Mucosa of stomach (tissue), 1 donor: ENCODE measurements around the gene ZBTB25.

Experiments
- H3K27me3 ChIP-seq: one replicate; pipeline ENCODE4 v1.7.0; 2013; ENCODE audit warnings: mild to moderate bottlenecking, low read length; ENCODE audit not compliant: control insufficient read depth, insufficient read depth
- H3K36me3 ChIP-seq: one replicate; pipeline ENCODE4 v1.7.0; 2013; ENCODE audit warnings: low read length; ENCODE audit not compliant: control insufficient read depth, insufficient read depth
- H3K4me1 ChIP-seq: one replicate; pipeline ENCODE4 v1.7.0; 2013; ENCODE audit warnings: mild to moderate bottlenecking, low read length; ENCODE audit not compliant: control insufficient read depth, insufficient read depth
- H3K4me3 ChIP-seq: one replicate; pipeline ENCODE4 v1.7.0; 2013; ENCODE audit warnings: low read length
- H3K9ac ChIP-seq: one replicate; pipeline ENCODE4 v1.7.0; 2013; ENCODE audit warnings: mild to moderate bottlenecking, low read length, moderate library complexity
- H3K9me3 ChIP-seq: one replicate; pipeline ENCODE4 v1.7.0; 2013; ENCODE audit warnings: mild to moderate bottlenecking, low read length, moderate library complexity; ENCODE audit not compliant: control insufficient read depth
- donor health status: Pancreatic carcinoma.

ZBTB25 gene

DNA sequence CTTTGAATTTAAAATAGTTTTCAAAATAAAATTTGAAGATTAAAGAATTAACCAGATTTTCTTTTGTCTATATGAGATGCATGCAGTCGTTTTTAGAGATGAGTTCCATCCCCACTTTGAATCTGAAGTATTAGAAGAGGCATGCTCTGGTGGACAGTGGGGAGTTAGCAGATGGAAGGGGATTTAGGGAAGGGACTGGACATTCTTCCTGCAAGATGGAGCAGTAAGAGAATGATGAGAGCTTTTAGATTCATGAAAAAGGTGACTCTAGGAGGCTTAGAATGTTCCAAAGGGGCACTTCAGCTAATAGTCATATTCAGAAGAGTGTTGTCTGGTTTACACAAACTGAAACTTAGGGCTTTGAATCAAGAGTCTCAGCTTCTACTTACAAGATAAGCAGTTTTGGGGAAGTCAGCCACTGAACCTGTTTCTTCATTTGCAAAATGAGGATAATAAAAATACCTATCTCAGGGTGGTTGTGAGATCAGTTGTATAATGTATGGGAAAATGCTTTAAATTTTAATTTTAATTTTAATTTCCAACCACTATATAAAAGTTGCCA, 4.7 kb upstream of the ZBTB25 start:
- peaks cover 11% of the 10 kb centered on the region for H3K4me1 ChIP-seq
- no peaks in the 10 kb centered on the region for H3K27me3 ChIP-seq
- H3K9me3 ChIP-seq: no peaks in the 10 kb centered on the region
- H3K4me3 ChIP-seq: no peak overlapping the region
- no peak overlapping the region for H3K9ac ChIP-seq
- no peaks in the 10 kb centered on the region for H3K36me3 ChIP-seq

DNA sequence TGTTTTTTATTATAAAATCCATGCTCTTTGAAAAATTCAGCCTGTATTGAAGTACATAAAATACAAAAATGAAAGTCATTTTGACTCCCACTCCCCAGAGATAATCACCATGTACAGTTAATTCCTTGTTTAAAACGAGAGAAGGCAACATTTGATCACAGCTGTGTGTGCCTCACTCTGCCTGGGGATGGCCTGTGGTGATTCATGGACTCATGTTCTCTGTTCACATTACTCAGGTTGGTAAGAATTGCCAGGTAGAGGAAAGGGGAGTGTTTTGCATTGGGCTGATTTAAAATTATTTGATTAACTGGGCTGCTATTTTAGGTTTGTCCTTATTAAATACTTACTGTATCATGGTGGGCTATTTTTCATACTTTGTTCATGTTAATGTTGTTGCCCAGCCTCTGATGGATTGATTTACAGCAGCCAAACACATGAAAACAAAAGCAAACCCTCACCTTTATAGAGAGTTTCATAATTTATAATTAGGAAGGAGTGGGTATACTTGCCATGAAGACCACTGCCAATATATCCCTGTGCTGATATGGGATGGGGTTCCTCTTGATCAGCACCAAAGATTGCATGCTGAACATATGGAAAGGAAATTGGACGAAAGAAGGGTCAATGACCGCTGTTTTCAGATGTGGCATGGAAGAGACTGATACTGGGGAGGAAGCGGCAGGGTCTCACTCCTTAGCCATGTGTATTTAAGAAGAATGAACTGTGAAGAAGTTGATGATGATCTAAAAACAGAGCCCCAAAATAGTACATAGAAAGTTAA, 3.9 kb upstream of the ZBTB25 start:
- Histone ChIP-seq H3K9ac (no peak overlapping the region), H3K4me1 (peaks cover 14% of the 10 kb centered on the region), H3K9me3 (no peaks in the 10 kb centered on the region), H3K36me3 (no peaks in the 10 kb centered on the region), H3K4me3 (no peak overlapping the region), H3K27me3 (no peaks in the 10 kb centered on the region)

DNA sequence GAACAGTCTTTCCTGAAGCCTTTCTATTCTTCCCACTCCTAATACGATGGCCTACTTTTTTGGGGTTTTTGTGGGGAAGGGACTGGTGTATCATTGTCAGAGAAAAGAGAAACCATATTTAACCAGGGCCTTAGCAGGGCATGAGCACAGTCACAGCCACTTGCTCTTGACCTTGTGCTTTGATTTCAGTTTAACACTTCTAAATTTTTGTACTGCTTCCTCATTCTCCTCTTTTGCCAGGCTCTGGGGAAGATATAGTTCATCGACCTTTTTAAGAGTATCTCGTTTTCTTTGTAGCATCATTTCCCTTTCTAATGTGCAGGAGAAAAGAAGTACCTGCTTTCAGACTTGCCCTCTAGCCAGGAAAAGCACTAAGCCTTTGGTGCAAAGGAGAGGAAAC, 3.1 kb upstream of the ZBTB25 start:
- no peak overlapping the region for H3K4me3 ChIP-seq
- peak overlapping the region; percentile 41 for H3K9ac ChIP-seq
- no peaks in the 10 kb centered on the region for H3K27me3 ChIP-seq
- H3K36me3 ChIP-seq: no peaks in the 10 kb centered on the region
- H3K4me1 ChIP-seq: peaks cover 22% of the 10 kb centered on the region
- H3K9me3 ChIP-seq: no peaks in the 10 kb centered on the region

DNA sequence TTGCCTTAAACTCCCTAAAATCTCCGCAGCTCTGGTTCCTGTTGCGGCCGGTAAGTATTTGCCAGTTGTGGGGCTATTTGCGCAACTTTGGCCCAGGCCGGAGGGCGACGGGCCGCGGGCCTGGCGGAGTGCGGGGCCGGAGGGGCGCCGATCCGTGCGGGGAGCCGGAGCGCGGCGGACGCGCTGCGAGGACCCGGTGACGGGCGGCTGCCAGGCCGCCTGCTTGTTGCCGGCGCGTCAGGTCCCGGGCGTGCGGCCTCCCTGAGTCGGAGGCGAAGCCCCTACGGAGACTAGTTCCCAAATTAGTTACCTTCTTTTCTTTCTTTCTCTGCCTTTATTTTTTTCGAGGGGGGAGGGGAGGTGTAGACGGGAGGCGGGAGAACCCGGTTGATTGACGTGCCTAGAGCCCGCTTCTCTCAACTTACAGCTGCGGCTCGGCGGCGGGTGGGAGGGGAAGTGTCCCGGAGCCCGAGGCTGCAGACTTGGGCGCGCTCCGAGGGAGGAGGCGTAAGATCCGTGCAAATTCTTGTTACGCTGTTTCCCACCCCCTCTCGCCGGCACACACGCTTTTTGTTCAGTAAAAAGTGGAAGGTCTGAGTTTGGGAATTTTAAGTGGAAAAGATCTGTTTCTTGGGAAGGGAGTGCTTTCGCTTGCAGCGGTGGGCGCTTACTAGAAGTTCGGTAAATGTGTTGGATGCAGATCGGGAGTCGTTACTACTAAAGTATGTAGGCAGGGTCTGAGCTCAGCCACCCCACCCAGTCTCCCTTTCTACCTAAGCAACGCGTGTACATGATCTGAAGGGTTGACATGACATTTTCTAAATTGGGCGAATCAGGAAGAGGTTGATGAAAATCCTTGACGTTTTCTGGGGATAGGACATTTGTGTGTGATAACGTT, 1.5 kb upstream of the ZBTB25 start:
- Histone ChIP-seq H3K4me1 (peaks cover 29% of the 10 kb centered on the region), H3K9ac (peak overlapping the region; percentile 99), H3K9me3 (no peaks in the 10 kb centered on the region), H3K4me3 (peak overlapping the region; percentile 58), H3K27me3 (no peaks in the 10 kb centered on the region), H3K36me3 (no peaks in the 10 kb centered on the region)

DNA sequence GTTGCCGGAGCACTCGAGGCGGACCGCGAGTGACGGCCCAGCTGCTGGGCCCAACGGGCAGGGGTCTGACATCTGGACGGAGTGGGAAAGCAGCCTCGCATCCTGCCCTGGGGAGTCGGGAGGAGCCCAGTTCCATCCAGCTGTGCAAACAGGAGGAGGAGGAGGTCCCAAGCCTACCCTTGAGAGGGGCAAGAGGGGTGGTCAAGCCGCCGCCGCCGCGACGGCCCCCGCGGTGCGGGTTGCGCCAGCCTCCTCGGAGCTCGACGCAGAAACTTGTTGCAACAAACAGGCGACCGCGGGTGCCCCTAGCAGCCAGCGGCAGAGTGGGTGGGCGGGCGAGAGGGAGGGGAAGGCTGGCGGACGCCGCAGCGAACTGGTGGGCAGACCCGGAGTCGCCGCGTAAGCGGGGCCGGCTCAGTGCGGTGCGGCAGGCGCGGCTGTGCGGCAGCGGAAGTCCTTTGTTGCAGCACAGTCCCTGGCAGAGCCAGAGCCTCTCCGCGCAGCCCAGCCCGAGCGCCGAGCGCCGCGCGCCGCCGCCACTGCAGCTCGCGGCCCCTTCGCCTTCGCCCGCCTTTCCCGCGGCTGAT, 765 bp upstream of the ZBTB25 start, which contains the start of gene ZBTB1:
ZBTB1 (plus strand) TSS at position 461 of the 587 bp plus-strand sequence. CDS start 16,735 bp downstream, outside the sequence.
- H3K4me3 ChIP-seq: peak within 1 kb of the TSS; percentile 58
- H3K9ac ChIP-seq: peak within 1 kb of the TSS; percentile 99
- peaks cover 29% of the 10 kb centered on the region for H3K4me1 ChIP-seq
- H3K36me3 ChIP-seq: no peaks in the 10 kb centered on the region
- H3K9me3 ChIP-seq: no peaks in the 10 kb centered on the region
- H3K27me3 ChIP-seq: no peaks in the 10 kb centered on the region

DNA sequence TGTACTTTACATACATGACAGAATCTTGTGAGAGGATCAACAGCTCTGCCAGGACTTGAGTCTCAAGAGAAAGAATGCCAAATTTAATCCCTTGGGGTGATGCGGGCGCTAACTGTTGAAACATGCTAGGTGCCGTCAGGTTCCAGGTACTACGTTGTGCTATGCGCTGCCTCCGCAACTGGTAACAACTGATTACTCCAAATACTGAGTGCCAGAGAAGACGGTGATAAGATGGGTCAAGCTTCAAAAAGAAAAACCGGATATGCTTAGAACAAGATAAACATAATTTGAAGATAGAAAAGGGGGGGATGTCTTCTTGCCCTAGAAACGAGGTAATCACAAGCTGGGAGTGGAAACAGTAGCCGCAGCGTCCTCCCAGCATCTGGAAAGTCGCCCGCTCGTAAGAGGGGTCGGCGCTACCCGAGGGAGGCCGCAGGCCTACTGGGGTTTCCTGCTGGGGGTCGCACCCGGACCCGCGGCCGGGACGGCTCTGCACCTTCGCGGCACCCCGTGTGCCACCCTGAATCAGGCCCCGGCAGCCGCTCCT, 678 bp downstream of the ZBTB25 start:
- Histone ChIP-seq H3K9ac (peak overlapping the region; percentile 99), H3K36me3 (no peaks in the 10 kb centered on the region), H3K4me3 (peak overlapping the region; percentile 58), H3K4me1 (peaks cover 18% of the 10 kb centered on the region), H3K27me3 (no peaks in the 10 kb centered on the region), H3K9me3 (no peaks in the 10 kb centered on the region)

DNA sequence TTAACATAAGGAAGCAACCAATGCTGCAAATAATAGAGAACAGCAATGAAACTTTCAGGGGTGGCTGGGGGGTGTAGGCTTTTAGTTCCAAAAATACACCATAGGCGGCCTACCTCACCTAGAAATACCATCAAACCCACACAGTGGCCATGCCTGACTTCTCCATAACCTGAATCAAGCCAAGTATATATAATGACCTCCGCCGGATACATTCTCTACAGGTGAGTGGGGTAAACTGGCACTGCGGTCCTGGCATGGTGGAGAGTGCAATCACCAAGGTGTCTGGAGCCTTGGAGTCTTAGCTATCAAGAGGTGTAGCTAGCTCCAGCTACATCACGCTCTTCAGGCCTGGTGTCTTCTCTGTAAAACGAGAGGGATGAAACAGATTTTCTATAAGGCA, 1.2 kb downstream of the ZBTB25 start:
- H3K4me1 ChIP-seq: peaks cover 18% of the 10 kb centered on the region

DNA sequence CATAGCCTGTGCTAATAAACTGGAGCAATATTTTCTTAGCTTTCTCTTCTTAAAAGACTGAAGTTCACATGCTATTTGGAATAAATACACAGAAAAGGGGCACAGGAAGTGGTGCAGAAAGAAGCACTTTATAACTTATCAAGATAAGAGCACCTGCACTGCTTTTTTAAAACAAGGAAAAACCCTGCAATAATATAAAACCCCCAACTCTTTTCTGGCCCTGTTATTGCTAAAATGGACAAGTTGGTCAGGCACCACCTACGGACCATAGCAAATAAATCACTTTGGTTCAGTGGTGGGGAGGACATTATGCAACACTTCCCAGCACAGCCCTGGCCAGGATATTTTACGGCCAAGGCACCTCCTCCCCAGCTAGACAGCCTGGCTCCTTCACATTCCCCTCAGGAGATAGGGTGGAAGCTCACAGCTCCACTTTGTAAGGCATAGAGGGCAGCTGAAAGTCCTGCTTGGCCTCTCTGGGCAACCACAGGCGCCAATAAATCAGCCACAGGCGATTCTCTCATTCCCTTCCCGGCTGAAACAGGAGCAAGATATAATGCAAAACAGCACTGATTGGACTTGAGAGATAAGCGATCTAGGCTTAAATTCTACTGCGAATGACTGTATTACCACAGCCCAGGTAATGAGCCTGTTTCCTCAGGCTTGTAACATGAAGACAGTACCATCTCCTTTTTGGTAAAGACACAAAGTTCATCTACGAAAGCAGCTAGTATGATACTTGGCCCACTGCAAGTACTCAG, 2.0 kb downstream of the ZBTB25 start:
- Histone ChIP-seq H3K9me3 (no peaks in the 10 kb centered on the region), H3K9ac (peak overlapping the region; percentile 1), H3K4me1 (peaks cover 18% of the 10 kb centered on the region), H3K27me3 (no peaks in the 10 kb centered on the region), H3K4me3 (no peak overlapping the region), H3K36me3 (no peaks in the 10 kb centered on the region)

More for the DNA sequence above, 1.2 kb downstream of the ZBTB25 start:
- Histone ChIP-seq H3K27me3 (no peaks in the 10 kb centered on the region), H3K36me3 (no peaks in the 10 kb centered on the region), H3K9ac (peak overlapping the region; percentile 99), H3K9me3 (no peaks in the 10 kb centered on the region), H3K4me3 (peak overlapping the region; percentile 58)

DNA sequence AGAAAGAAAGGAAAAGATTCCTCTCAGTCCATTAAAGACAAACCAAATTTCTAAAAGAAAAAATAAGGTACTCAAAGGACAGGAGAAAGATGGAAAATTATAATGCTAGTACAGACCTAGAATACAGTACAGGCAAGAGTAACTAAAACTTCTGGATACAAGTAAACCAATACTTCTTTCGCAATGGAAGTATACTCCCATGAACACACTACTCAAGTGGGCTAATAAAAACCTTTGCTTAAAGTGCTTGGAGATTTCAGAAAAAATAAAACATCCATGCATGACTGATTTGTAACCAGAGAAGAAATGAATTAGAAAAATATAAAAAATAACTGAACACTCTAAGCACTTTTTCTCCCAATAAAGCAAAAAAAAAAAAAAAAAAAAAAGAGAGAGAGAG, 3.5 kb downstream of the ZBTB25 start:
- Histone ChIP-seq H3K4me3 (no peak overlapping the region), H3K27me3 (no peaks in the 10 kb centered on the region), H3K36me3 (no peaks in the 10 kb centered on the region), H3K9ac (peak overlapping the region; percentile 11), H3K9me3 (no peaks in the 10 kb centered on the region), H3K4me1 (peaks cover 18% of the 10 kb centered on the region)

DNA sequence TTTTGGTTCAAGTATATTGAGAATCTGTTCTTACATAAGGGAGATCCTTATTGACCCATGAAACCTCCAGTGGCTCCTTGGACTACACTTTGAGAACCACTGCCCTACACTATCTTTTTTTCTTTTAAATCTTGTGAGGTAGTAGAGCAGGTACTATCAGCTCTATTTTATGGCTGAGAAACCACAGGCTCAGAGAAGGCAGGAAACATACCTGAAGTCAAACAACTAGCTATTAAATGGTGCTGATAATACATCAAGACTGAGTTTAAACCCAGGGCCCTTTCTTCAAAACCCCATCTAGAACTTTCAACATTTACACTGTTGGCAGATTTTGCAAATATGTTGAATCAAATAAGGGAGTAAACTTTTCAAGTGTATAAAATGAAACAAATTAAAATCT, 6.9 kb downstream of the ZBTB25 start:
- H3K9ac ChIP-seq: no peak overlapping the region
- H3K36me3 ChIP-seq: no peaks in the 10 kb centered on the region
- H3K4me1 ChIP-seq: peaks cover 7% of the 10 kb centered on the region
- H3K4me3 ChIP-seq: no peak overlapping the region
- H3K9me3 ChIP-seq: no peaks in the 10 kb centered on the region
- no peaks in the 10 kb centered on the region for H3K27me3 ChIP-seq

DNA sequence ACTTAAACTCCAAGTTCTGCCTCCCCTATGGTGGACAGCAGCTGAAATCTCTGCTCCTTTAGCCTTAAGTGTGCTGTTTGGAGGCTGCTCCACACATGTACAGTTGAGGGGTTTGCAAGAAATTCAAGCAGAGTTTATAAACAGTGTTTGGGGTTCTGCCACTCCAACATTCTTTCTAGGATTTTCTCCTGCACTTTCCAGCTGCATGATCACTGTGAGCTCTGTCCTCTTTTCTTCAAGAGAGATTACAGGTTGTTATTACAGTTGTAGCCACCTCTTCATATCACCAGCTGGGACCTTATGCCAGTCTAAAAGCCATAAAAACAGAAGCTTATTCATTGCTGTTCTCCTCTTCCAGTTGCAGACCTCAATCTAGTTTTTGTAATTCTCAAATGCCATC, 8.4 kb downstream of the ZBTB25 start:
- no peaks in the 10 kb centered on the region for H3K9me3 ChIP-seq
- H3K36me3 ChIP-seq: no peaks in the 10 kb centered on the region
- no peak overlapping the region for H3K9ac ChIP-seq
- H3K27me3 ChIP-seq: no peaks in the 10 kb centered on the region
- H3K4me1 ChIP-seq: no peaks in the 10 kb centered on the region
- no peak overlapping the region for H3K4me3 ChIP-seq
